Ishikawa (cell line): ENCODE results near the gene MEG3.

ENCODE experiments used
- CEBPB ChIP-seq: IDR thresholded peaks from 2 replicates; pipeline ENCODE4 v1.6.1; 2012
- CREB1 ChIP-seq: IDR thresholded peaks from 2 replicates; pipeline ENCODE4 v1.6.1; 2012; ENCODE audit warnings: low read depth
- EGR1 ChIP-seq: IDR thresholded peaks from 2 replicates; pipeline ENCODE4 v1.6.1; 2012
- EP300 ChIP-seq: IDR thresholded peaks from 2 replicates; pipeline ENCODE4 v1.6.1; 2012; ENCODE audit warnings: borderline replicate concordance
- FOXM1 ChIP-seq: IDR thresholded peaks from 2 replicates; pipeline ENCODE4 v1.6.1; 2012; ENCODE audit warnings: low read depth, borderline replicate concordance
- MAX ChIP-seq: IDR thresholded peaks from 2 replicates; pipeline ENCODE4 v1.6.1; 2012
- NFIC ChIP-seq: IDR thresholded peaks from 2 replicates; pipeline ENCODE4 v1.6.1; 2012
- RAD21 ChIP-seq: IDR thresholded peaks from 2 replicates; pipeline ENCODE4 v1.6.1; 2012; ENCODE audit warnings: low read depth
- REST ChIP-seq: IDR thresholded peaks from 2 replicates; pipeline ENCODE4 v1.6.1; 2012; ENCODE audit warnings: low read depth, mild to moderate bottlenecking
- TAF1 ChIP-seq: IDR thresholded peaks from 2 replicates; pipeline ENCODE4 v1.6.1; 2012; ENCODE audit warnings: low read depth, mild to moderate bottlenecking
- TCF12 ChIP-seq: IDR thresholded peaks from 2 replicates; pipeline ENCODE4 v1.6.1; 2012; ENCODE audit warnings: low read depth
- TEAD4 ChIP-seq: IDR thresholded peaks from 2 replicates; pipeline ENCODE4 v1.6.1; 2012
- USF1 ChIP-seq: IDR thresholded peaks from 2 replicates; pipeline ENCODE4 v1.6.1; 2012
- YY1 ChIP-seq: IDR thresholded peaks from 2 replicates; pipeline ENCODE4 v1.6.1; 2012; ENCODE audit warnings: low read depth
- ZBTB7A ChIP-seq: IDR thresholded peaks from 2 replicates; pipeline ENCODE4 v1.6.1; 2012; ENCODE audit warnings: low read depth

MEG3 gene

GRCh38 chr14:100851946-100852620, 26.2 kb downstream of the MEG3 start:
- TF ChIP-seq TAF1 (no peak), TEAD4 (no peak), EP300 (no peak), FOXM1 (no peak), REST (no peak), EGR1 (no peak), CEBPB (no peak), RAD21 (no peak), YY1 (no peak), TCF12 (no peak), USF1 (no peak), NFIC (no peak), MAX (no peak), CREB1 (no peak), ZBTB7A (no peak)

- TF ChIP-seq YY1, result no peak
- no peak for TF ChIP-seq TAF1
- TF ChIP-seq ZBTB7A, result no peak
- TF ChIP-seq EP300, result no peak
- no peak for TF ChIP-seq EGR1
- TF ChIP-seq REST, result no peak
- TF ChIP-seq NFIC, result no peak
- TF ChIP-seq USF1, result no peak
- no peak for TF ChIP-seq MAX
- no peak for TF ChIP-seq RAD21
- TF ChIP-seq CEBPB, result no peak
- TF ChIP-seq TCF12, result no peak
- TF ChIP-seq TEAD4, result no peak
- TF ChIP-seq FOXM1, result no peak
- TF ChIP-seq CREB1, result no peak
Observed at GRCh38 chr14:100854435-100854834, 28.5 kb downstream of the MEG3 start.

- TF ChIP-seq RAD21 (no peak), CEBPB (no peak), NFIC (no peak), CREB1 (no peak), TEAD4 (no peak), YY1 (no peak), FOXM1 (no peak), ZBTB7A (no peak), TAF1 (no peak), USF1 (no peak), MAX (no peak), TCF12 (no peak), EP300 (no peak), REST (no peak), EGR1 (no peak)
Observed at GRCh38 chr14:100855256-100855930, 29.5 kb downstream of the MEG3 start.
